IMR-90 (cell line): ENCODE results near the gene CLEC7A. TPM values are rescaled to one million over a fixed set of nuclear protein-coding genes. Genes with fewer than 3 reads are reported as not detected.

Source experiments
- ATAC-seq: fragments of 200-7000 bp; cut with Tn5 transposase; 2 replicates; pipeline ENCODE4 v1.9.1; 2020; ENCODE audit warnings: low read depth, mild to moderate bottlenecking, moderate library complexity
- BruUV-seq: library from RNA; stranded (reverse); fragments of 400-500 nt; replicated peaks from 2 replicates; lab custom pipeline; 2021; lab: Mats Ljungman, UMichigan
- CTCF ChIA-PET: fragments of 300-600 bp; formaldehyde crosslinking; extraction: SDS; loops from one replicate; lab custom pipeline; 2021; ENCODE audit warnings: antibody characterized with exemption; lab: Yijun Ruan, JAX
- POLR2A ChIA-PET: fragments of 300-600 bp; sonication (Branson Sonifier 250); formaldehyde crosslinking; loops from one replicate; lab custom pipeline; 2022; ENCODE audit warnings: antibody characterized with exemption; ENCODE audit not compliant: unreplicated experiment; lab: Charles Lee
- DNase-seq: peaks from one replicate; pipeline ENCODE4 v3.0.0; 2013
- H2AFZ ChIP-seq: replicated peaks from 2 replicates; pipeline ENCODE3; 2013; ENCODE audit warnings: low read length, mild to moderate bottlenecking; ENCODE audit not compliant: poor library complexity
- H2AK5ac ChIP-seq: 2 replicates; pipeline ENCODE4 v1.6.1; 2013; ENCODE audit warnings: low read depth, low read length, inconsistent platforms
- H2AK9ac ChIP-seq: replicated peaks from 2 replicates; pipeline ENCODE3; 2013; ENCODE audit warnings: mild to moderate bottlenecking, low read depth, low read length, moderate library complexity; ENCODE audit not compliant: poor library complexity
- H2BK120ac ChIP-seq: 2 replicates; pipeline ENCODE4 v1.6.1; 2013; ENCODE audit warnings: low read depth, low read length, inconsistent platforms
- H2BK15ac ChIP-seq: 3 replicates; pipeline ENCODE4 v1.6.1; 2013; ENCODE audit warnings: low read depth, low read length, inconsistent platforms
- H2BK20ac ChIP-seq: 2 replicates; pipeline ENCODE4 v1.6.1; 2013; ENCODE audit warnings: low read depth, mild to moderate bottlenecking, inconsistent platforms, low read length, moderate library complexity
- H2BK5ac ChIP-seq: 2 replicates; pipeline ENCODE4 v1.6.1; 2013; ENCODE audit warnings: mild to moderate bottlenecking, low read depth, low read length, inconsistent platforms; ENCODE audit not compliant: poor library complexity, severe bottlenecking
- H3K14ac ChIP-seq: replicated peaks from 2 replicates; pipeline ENCODE4 v1.6.1; 2013; ENCODE audit warnings: low read depth, low read length, inconsistent platforms
- H3K18ac ChIP-seq: 2 replicates; pipeline ENCODE4 v1.6.1; 2013; ENCODE audit warnings: low read depth, low read length, control low read depth
- H3K23ac ChIP-seq: 2 replicates; pipeline ENCODE4 v1.6.1; 2013; ENCODE audit warnings: low read depth, low read length, inconsistent platforms
- H3K27ac ChIP-seq: 2 replicates; pipeline ENCODE4 v1.5.1; 2013; ENCODE audit warnings: mild to moderate bottlenecking, control low read depth, low read length; ENCODE audit not compliant: insufficient read depth
- H3K27me3 ChIP-seq: 2 replicates; pipeline ENCODE4 v1.6.1; 2013; ENCODE audit warnings: low read length; ENCODE audit not compliant: control insufficient read depth, insufficient read depth
- H3K36me3 ChIP-seq: 2 replicates; pipeline ENCODE4 v1.6.1; 2013; ENCODE audit warnings: low read length, mixed read lengths; ENCODE audit not compliant: control insufficient read depth, insufficient read depth
- H3K4ac ChIP-seq: 2 replicates; pipeline ENCODE4 v1.6.1; 2013; ENCODE audit warnings: low read depth, low read length, inconsistent platforms
- H3K4me1 ChIP-seq: 2 replicates; pipeline ENCODE4 v1.6.1; 2013; ENCODE audit warnings: low read length, mixed read lengths; ENCODE audit not compliant: control insufficient read depth, insufficient read depth
- H3K4me2 ChIP-seq: 2 replicates; pipeline ENCODE4 v1.6.1; 2013; ENCODE audit warnings: low read depth, mild to moderate bottlenecking, control low read depth, low read length, moderate library complexity
- H3K4me3 ChIP-seq: 2 replicates; pipeline ENCODE4 v1.5.1; 2013; ENCODE audit warnings: low read depth, mild to moderate bottlenecking, control low read depth, low read length, moderate library complexity; ENCODE audit not compliant: insufficient read depth
- H3K56ac ChIP-seq: 2 replicates; pipeline ENCODE4 v1.6.1; 2013; ENCODE audit warnings: low read length, inconsistent platforms; ENCODE audit not compliant: insufficient read depth; ENCODE audit errors: extremely low read depth
- H3K79me1 ChIP-seq, 2 experiments: 2 replicates each; pipeline ENCODE4 v1.6.1; 2013; ENCODE audit warnings: low read length in 2 of 2, inconsistent platforms in 1 of 2, low read depth in 1 of 2
- H3K9ac ChIP-seq: 2 replicates; pipeline ENCODE4 v1.6.1; 2013; ENCODE audit warnings: low read depth, low read length, control low read depth
- H3K9me1 ChIP-seq: 2 replicates; pipeline ENCODE4 v1.6.1; 2013; ENCODE audit warnings: low read length, inconsistent platforms; ENCODE audit not compliant: insufficient read depth
- H3K9me3 ChIP-seq: 2 replicates; pipeline ENCODE4 v1.6.1; 2013; ENCODE audit warnings: low read length; ENCODE audit not compliant: control insufficient read depth, insufficient read depth
- H4K20me1 ChIP-seq: 2 replicates; pipeline ENCODE4 v1.6.1; 2013; ENCODE audit warnings: low read length, inconsistent platforms; ENCODE audit not compliant: insufficient read depth
- H4K5ac ChIP-seq: 2 replicates; pipeline ENCODE4 v1.6.1; 2013; ENCODE audit warnings: mild to moderate bottlenecking, low read depth, low read length, control low read depth
- H4K8ac ChIP-seq, 2 experiments: 2 replicates each; pipeline ENCODE4 v1.6.1; 2013; ENCODE audit warnings: low read depth in 2 of 2, low read length in 2 of 2, control low read depth in 1 of 2, inconsistent platforms in 1 of 2
- H4K91ac ChIP-seq: 2 replicates; pipeline ENCODE4 v1.6.1; 2013; ENCODE audit warnings: low read depth, low read length, inconsistent platforms; ENCODE audit not compliant: insufficient read depth
- BHLHE40 ChIP-seq: fragments of 150-350 bp; IDR thresholded peaks from 2 replicates; pipeline ENCODE4 v1.6.1; 2016; ENCODE audit warnings: mild to moderate bottlenecking, low read depth, low read length
- CEBPB ChIP-seq: IDR thresholded peaks from 2 replicates; pipeline ENCODE4 v1.6.1; 2012; ENCODE audit warnings: low read depth, low read length, improper control_type of control experiment
- MXI1 ChIP-seq: IDR thresholded peaks from 2 replicates; pipeline ENCODE4 v1.6.1; 2012; ENCODE audit warnings: low read depth, mild to moderate bottlenecking, low read length, moderate library complexity, borderline replicate concordance
- RCOR1 ChIP-seq: IDR thresholded peaks from 2 replicates; pipeline ENCODE4 v1.6.1; 2012; ENCODE audit warnings: mild to moderate bottlenecking, low read length, improper control_type of control experiment; ENCODE audit not compliant: insufficient replicate concordance
- WGBS, 2 experiments: methylation state at CpG; one replicate each; pipeline versions ENCODE4 v1.1.5 to v1.1.7; 2013; ENCODE audit warnings: missing lambda C conversion rate in 2 of 2; ENCODE audit not compliant: insufficient read length in 1 of 2; ENCODE audit errors: extremely low coverage in 2 of 2; 5-methylcytosine and 5-hydroxymethylcytosine counted together
- dilution Hi-C: fragments of 300-500 bp; cut with HindIII; formaldehyde crosslinking; loops from one replicate; pipeline ENCODE4 v1.14.3; 2018; ENCODE audit warnings: low sequenced_read_pairs; ENCODE audit not compliant: unreplicated experiment
- in situ Hi-C: fragments of 300-500 bp; cut with MboI; formaldehyde crosslinking; loops from 3 replicates; pipeline ENCODE4 v1.14.3; 2019; ENCODE audit warnings: low sequenced_read_pairs, inconsistent platforms, mixed read lengths
- intact Hi-C: fragments of 100-400 bp; cut with micrococcal nuclease; formaldehyde crosslinking; loops from 2 replicates; pipeline ENCODE4 v1.10.0; 2022
- polyA plus RNA-seq, 3 experiments: library from polyadenylated mRNA; depleted of rRNA; stranded (reverse); fragments of >200 nt; gene quantifications; 2 replicates each; pipeline ENCODE4 v1.2.3, GENCODE V29; 2012; ENCODE audit warnings: low replicate concordance in 1 of 3
- total RNA-seq: library from RNA; depleted of rRNA; stranded (reverse); fragments of >200 nt; gene quantifications from 2 replicates; pipeline ENCODE4 v1.2.3, GENCODE V29; 2012

The CLEC7A gene
- total and polyA plus RNA-seq, 2 of the 4 experiments (the other 2 are of a cell fraction), result not detected

GRCh38 chr12:10135126-10135525 lies 5.1 kb upstream of the CLEC7A start:
- DNase-seq, result no peak
- Histone ChIP-seq H3K79me1 (no peaks in the 10 kb centered on the region), H2AK9ac (no peak overlapping the region), H3K9me1 (no peaks in the 10 kb centered on the region), H3K4ac (no peak overlapping the region), H4K8ac (no peak overlapping the region), H3K36me3 (no peaks in the 10 kb centered on the region), H3K18ac (no peak overlapping the region), H3K27ac (no peak overlapping the region), H2AFZ (no peak overlapping the region), H4K20me1 (no peaks in the 10 kb centered on the region), H3K23ac (no peak overlapping the region), H2BK5ac (no peak overlapping the region), H3K56ac (no peak overlapping the region), H2AK5ac (no peak overlapping the region), H3K4me3 (no peak overlapping the region), H2BK15ac (no peak overlapping the region), H3K9ac (no peak overlapping the region), H4K91ac (no peak overlapping the region), H2BK120ac (no peak overlapping the region), H3K4me2 (no peak overlapping the region), H2BK20ac (no peak overlapping the region), H3K14ac (no peak overlapping the region), H4K5ac (no peak overlapping the region), H3K27me3 (no peaks in the 10 kb centered on the region; the same call in 1 of the 2 replicates), H3K9me3 (no peaks in the 10 kb centered on the region), H3K4me1 (no peaks in the 10 kb centered on the region)
- BruUV-seq, result no TSS peak
- dilution Hi-C loops, result no loop called here
- in situ Hi-C loops, result no loop called here
- no CpG with 5 or more reads among the region's 4 CpGs for WGBS, 2 experiments
- TF ChIP-seq BHLHE40 (no peak), MXI1 (no peak), CEBPB (no peak), RCOR1 (no peak)
- ATAC-seq, result no peak
- ChIA-PET POLR2A (no interaction called here), CTCF (interaction anchor here (1.3 kb wide), 1 partner anchor 101 kb away, joined by 3 read pairs; no protein-coding TSS in a partner anchor)
- intact Hi-C loops, result no loop called here
